Measurements from ENCODE around the gene PGBD5. TPM values are rescaled to one million over a fixed set of nuclear protein-coding genes. Genes with fewer than 3 reads are reported as not detected.

The PGBD5 gene
- total and polyA plus RNA-seq, 2 of the 13 experiments (the other 11 are each of a cell fraction or from before 2014, with no cell fraction given) = 0.04 to 0.13 TPM

- in situ Hi-C loops (cut with HindIII; ENCODE audit: extremely low pct_ligation_motif_present, low pct_unique_long_range_greater_than_20kb) = loop anchor here (5.0 to 10.0 kb wide), 2 partner anchors 338 to 650 kb away; no protein-coding TSS in a partner anchor
- Histone ChIP-seq H4K20me1 (ENCODE audit: insufficient read depth, low read length) (no peaks in the 10 kb centered on the region), H2AFZ (ENCODE audit: low read length) (no peak overlapping the region), H3K27ac (ENCODE audit: extremely low read length, insufficient read depth, low read length) (no peak overlapping the region), H3K27me3 (ENCODE audit: control insufficient read depth in 1 of 2, insufficient read depth in 2 of 2, low read length in 2 of 2) (peaks cover 2 to 15% of the 10 kb centered on the region in 2 experiments; a peak in 3 of 5 replicates), H3K4me2 (ENCODE audit: low read depth, low read length) (no peak overlapping the region), H3K9ac (ENCODE audit: insufficient read depth, low read depth, low read length) (no peak overlapping the region), H3K36me3 (replicated peaks in 1 of 2; ENCODE audit: control insufficient read depth in 1 of 2, insufficient read depth in 2 of 2, low read length in 2 of 2) (no peaks in the 10 kb centered on the region), H3K4me3 (replicated peaks in 1 of 3; ENCODE audit: insufficient read depth in 1 of 3, low read depth in 2 of 3, low read length in 3 of 3) (no peak overlapping the region), H3K4me1 (ENCODE audit: insufficient read depth, low read length) (0 out of 2 replicates have a peak, but pooled peaks cover 5% of the 10 kb centered on the region), H3K9me3 (ENCODE audit: low read length) (no peaks in the 10 kb centered on the region), H3K79me2 (ENCODE audit: insufficient read depth, low read length) (no peaks in the 10 kb centered on the region)
- ChIA-PET CTCF (ENCODE audit: low intra/inter-chr PET ratio, low total read pairs) (no interaction called here), POLR2A (no interaction called here)
- whole genome bisulfite sequencing (ENCODE audit: low lambda C conversion rate) = 21% methylated on average over 3 of the region's 3 CpGs
- no TSS peak for BruUV-seq (replicated peaks)
- intact Hi-C loops (cut with micrococcal nuclease; ENCODE audit: unreplicated experiment) = loop anchor here (5.0 kb wide), 1 partner anchor 330 kb away; no protein-coding TSS in a partner anchor
- TF ChIP-seq SP2 (CRISPR knock-in tag; IDR thresholded peaks at IDR 0.05) (no peak), ZNF317 (CRISPR knock-in tag; IDR thresholded peaks at IDR 0.05) (no peak), XRCC5 (optimal IDR thresholded peaks at IDR 0.05; ENCODE audit: low read length) (no peak), KAT2B (IDR thresholded peaks at IDR 0.05; ENCODE audit: borderline replicate concordance, low read depth, low read length) (no peak), ZBTB38 (CRISPR knock-in tag; IDR thresholded peaks at IDR 0.05) (no peak), ZNF337 (CRISPR knock-in tag; IDR thresholded peaks at IDR 0.05; ENCODE audit: borderline replicate concordance, low read depth) (no peak), FOXP4 (CRISPR knock-in tag; IDR thresholded peaks at IDR 0.05) (no peak), ZNF264 (CRISPR knock-in tag; IDR thresholded peaks at IDR 0.05) (no peak), ZNF33B (CRISPR knock-in tag; IDR thresholded peaks at IDR 0.05) (no peak), ARHGAP35 (CRISPR knock-in tag; IDR thresholded peaks at IDR 0.05; ENCODE audit: borderline replicate concordance) (no peak), JDP2 (CRISPR knock-in tag; IDR thresholded peaks at IDR 0.05; ENCODE audit: borderline replicate concordance) (no peak), NR2F6 (IDR thresholded peaks at IDR 0.05) (no peak), NR2F6 (CRISPR knock-in tag; IDR thresholded peaks at IDR 0.05) (no peak), ZNF709 (CRISPR knock-in tag; IDR thresholded peaks at IDR 0.05) (no peak)
- TF ChIP-seq, protein P1, sequence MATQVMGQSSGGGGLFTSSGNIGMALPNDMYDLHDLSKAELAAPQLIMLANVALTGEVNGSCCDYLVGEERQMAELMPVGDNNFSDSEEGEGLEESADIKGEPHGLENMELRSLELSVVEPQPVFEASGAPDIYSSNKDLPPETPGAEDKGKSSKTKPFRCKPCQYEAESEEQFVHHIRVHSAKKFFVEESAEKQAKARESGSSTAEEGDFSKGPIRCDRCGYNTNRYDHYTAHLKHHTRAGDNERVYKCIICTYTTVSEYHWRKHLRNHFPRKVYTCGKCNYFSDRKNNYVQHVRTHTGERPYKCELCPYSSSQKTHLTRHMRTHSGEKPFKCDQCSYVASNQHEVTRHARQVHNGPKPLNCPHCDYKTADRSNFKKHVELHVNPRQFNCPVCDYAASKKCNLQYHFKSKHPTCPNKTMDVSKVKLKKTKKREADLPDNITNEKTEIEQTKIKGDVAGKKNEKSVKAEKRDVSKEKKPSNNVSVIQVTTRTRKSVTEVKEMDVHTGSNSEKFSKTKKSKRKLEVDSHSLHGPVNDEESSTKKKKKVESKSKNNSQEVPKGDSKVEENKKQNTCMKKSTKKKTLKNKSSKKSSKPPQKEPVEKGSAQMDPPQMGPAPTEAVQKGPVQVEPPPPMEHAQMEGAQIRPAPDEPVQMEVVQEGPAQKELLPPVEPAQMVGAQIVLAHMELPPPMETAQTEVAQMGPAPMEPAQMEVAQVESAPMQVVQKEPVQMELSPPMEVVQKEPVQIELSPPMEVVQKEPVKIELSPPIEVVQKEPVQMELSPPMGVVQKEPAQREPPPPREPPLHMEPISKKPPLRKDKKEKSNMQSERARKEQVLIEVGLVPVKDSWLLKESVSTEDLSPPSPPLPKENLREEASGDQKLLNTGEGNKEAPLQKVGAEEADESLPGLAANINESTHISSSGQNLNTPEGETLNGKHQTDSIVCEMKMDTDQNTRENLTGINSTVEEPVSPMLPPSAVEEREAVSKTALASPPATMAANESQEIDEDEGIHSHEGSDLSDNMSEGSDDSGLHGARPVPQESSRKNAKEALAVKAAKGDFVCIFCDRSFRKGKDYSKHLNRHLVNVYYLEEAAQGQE (IDR thresholded peaks at IDR 0.05; ENCODE audit: borderline replicate concordance in 1 of 2, low read depth in 1 of 2, low read length in 2 of 2) = no peak
- no peak for FAIRE-seq
- no peak for DNase-seq (ENCODE audit: low spot score)
- ATAC-seq = no peak
Measured at GRCh38 chr1:230312676-230313075, 113.5 kb downstream of the PGBD5 start.
